ENCODE results near the gene HOXB4.

DNA sequence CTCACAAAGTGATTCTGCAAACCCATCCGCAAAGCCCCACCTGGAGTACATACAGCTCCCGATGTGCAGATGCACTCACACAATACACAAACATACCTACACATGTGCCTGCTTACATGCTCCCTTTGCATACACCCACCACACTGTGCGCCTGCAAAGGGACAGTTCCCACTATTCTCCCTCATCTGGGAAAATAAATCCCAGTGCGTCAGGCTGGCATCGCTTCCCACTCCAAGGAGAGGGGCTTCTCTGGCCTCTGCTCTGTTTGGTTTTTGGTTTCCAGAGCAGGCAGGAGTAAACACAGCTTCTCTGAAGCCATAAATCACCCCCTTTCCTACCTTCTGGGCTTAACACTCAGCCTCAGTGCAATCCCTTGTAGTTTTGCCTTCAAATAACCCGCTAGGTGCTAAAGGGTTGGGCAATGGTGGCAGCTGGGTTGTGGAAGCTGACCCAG, 14.7 kb downstream of the HOXB4 start:
- TF ChIP-seq CREB1 (CRISPR knock-in tag; IDR thresholded peaks at IDR 0.05) = no peak
- TF ChIP-seq ELF4 (CRISPR knock-in tag; IDR thresholded peaks at IDR 0.05; ENCODE audit: low read depth) = no peak
- TF ChIP-seq, protein P1, sequence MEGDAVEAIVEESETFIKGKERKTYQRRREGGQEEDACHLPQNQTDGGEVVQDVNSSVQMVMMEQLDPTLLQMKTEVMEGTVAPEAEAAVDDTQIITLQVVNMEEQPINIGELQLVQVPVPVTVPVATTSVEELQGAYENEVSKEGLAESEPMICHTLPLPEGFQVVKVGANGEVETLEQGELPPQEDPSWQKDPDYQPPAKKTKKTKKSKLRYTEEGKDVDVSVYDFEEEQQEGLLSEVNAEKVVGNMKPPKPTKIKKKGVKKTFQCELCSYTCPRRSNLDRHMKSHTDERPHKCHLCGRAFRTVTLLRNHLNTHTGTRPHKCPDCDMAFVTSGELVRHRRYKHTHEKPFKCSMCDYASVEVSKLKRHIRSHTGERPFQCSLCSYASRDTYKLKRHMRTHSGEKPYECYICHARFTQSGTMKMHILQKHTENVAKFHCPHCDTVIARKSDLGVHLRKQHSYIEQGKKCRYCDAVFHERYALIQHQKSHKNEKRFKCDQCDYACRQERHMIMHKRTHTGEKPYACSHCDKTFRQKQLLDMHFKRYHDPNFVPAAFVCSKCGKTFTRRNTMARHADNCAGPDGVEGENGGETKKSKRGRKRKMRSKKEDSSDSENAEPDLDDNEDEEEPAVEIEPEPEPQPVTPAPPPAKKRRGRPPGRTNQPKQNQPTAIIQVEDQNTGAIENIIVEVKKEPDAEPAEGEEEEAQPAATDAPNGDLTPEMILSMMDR (IDR thresholded peaks at IDR 0.05) = no peak
- TF ChIP-seq GRHL2 (CRISPR knock-in tag; IDR thresholded peaks at IDR 0.05; ENCODE audit: insufficient replicate concordance, severe bottlenecking) = no peak
- no peak for TF ChIP-seq ESRRA (CRISPR knock-in tag; IDR thresholded peaks at IDR 0.05; ENCODE audit: borderline replicate concordance)
- TF ChIP-seq, protein P2, sequence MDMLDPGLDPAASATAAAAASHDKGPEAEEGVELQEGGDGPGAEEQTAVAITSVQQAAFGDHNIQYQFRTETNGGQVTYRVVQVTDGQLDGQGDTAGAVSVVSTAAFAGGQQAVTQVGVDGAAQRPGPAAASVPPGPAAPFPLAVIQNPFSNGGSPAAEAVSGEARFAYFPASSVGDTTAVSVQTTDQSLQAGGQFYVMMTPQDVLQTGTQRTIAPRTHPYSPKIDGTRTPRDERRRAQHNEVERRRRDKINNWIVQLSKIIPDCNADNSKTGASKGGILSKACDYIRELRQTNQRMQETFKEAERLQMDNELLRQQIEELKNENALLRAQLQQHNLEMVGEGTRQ (CRISPR knock-in tag; IDR thresholded peaks at IDR 0.05) = no peak
- TF ChIP-seq, protein P3, sequence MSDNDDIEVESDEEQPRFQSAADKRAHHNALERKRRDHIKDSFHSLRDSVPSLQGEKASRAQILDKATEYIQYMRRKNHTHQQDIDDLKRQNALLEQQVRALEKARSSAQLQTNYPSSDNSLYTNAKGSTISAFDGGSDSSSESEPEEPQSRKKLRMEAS (CRISPR knock-in tag; IDR thresholded peaks at IDR 0.05) = no peak
- no peak for TF ChIP-seq TCF7 (CRISPR knock-in tag; IDR thresholded peaks at IDR 0.05; ENCODE audit: low read depth)
- TF ChIP-seq, protein P4, sequence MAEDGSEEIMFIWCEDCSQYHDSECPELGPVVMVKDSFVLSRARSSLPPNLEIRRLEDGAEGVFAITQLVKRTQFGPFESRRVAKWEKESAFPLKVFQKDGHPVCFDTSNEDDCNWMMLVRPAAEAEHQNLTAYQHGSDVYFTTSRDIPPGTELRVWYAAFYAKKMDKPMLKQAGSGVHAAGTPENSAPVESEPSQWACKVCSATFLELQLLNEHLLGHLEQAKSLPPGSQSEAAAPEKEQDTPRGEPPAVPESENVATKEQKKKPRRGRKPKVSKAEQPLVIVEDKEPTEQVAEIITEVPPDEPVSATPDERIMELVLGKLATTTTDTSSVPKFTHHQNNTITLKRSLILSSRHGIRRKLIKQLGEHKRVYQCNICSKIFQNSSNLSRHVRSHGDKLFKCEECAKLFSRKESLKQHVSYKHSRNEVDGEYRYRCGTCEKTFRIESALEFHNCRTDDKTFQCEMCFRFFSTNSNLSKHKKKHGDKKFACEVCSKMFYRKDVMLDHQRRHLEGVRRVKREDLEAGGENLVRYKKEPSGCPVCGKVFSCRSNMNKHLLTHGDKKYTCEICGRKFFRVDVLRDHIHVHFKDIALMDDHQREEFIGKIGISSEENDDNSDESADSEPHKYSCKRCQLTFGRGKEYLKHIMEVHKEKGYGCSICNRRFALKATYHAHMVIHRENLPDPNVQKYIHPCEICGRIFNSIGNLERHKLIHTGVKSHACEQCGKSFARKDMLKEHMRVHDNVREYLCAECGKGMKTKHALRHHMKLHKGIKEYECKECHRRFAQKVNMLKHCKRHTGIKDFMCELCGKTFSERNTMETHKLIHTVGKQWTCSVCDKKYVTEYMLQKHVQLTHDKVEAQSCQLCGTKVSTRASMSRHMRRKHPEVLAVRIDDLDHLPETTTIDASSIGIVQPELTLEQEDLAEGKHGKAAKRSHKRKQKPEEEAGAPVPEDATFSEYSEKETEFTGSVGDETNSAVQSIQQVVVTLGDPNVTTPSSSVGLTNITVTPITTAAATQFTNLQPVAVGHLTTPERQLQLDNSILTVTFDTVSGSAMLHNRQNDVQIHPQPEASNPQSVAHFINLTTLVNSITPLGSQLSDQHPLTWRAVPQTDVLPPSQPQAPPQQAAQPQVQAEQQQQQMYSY (CRISPR knock-in tag; IDR thresholded peaks at IDR 0.05) = no peak
- TF ChIP-seq, protein P5, sequence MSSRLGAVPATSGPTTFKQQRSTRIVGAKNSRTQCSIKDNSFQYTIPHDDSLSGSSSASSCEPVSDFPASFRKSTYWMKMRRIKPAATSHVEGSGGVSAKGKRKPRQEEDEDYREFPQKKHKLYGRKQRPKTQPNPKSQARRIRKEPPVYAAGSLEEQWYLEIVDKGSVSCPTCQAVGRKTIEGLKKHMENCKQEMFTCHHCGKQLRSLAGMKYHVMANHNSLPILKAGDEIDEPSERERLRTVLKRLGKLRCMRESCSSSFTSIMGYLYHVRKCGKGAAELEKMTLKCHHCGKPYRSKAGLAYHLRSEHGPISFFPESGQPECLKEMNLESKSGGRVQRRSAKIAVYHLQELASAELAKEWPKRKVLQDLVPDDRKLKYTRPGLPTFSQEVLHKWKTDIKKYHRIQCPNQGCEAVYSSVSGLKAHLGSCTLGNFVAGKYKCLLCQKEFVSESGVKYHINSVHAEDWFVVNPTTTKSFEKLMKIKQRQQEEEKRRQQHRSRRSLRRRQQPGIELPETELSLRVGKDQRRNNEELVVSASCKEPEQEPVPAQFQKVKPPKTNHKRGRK (CRISPR knock-in tag; IDR thresholded peaks at IDR 0.05; ENCODE audit: borderline replicate concordance) = no peak
- TF ChIP-seq, protein P6, sequence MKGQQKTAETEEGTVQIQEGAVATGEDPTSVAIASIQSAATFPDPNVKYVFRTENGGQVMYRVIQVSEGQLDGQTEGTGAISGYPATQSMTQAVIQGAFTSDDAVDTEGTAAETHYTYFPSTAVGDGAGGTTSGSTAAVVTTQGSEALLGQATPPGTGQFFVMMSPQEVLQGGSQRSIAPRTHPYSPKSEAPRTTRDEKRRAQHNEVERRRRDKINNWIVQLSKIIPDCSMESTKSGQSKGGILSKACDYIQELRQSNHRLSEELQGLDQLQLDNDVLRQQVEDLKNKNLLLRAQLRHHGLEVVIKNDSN (CRISPR knock-in tag; IDR thresholded peaks at IDR 0.05) = no peak
- TF ChIP-seq, protein P7, sequence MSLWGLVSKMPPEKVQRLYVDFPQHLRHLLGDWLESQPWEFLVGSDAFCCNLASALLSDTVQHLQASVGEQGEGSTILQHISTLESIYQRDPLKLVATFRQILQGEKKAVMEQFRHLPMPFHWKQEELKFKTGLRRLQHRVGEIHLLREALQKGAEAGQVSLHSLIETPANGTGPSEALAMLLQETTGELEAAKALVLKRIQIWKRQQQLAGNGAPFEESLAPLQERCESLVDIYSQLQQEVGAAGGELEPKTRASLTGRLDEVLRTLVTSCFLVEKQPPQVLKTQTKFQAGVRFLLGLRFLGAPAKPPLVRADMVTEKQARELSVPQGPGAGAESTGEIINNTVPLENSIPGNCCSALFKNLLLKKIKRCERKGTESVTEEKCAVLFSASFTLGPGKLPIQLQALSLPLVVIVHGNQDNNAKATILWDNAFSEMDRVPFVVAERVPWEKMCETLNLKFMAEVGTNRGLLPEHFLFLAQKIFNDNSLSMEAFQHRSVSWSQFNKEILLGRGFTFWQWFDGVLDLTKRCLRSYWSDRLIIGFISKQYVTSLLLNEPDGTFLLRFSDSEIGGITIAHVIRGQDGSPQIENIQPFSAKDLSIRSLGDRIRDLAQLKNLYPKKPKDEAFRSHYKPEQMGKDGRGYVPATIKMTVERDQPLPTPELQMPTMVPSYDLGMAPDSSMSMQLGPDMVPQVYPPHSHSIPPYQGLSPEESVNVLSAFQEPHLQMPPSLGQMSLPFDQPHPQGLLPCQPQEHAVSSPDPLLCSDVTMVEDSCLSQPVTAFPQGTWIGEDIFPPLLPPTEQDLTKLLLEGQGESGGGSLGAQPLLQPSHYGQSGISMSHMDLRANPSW (CRISPR knock-in tag; conservative IDR thresholded peaks at IDR 0.05; ENCODE audit: low read depth) = no peak
